ENCODE data around the gene IL19.
A peak's percentile ranks its signal among the peaks of the same experiment; 100 is the strongest.

IL19 gene

GRCh38 chr1:206788487-206789050, 18.0 kb downstream of the IL19 start:
- no peaks in the 10 kb centered on the region for H3K79me2 ChIP-seq (ENCODE audit: control insufficient read depth, insufficient read depth, low read length, poor library complexity)
- no peak overlapping the region for H2AFZ ChIP-seq (ENCODE audit: insufficient read depth, low read length, poor library complexity)
- H4K8ac ChIP-seq (ENCODE audit: low read depth, low read length): no peak overlapping the region
- H3K23ac ChIP-seq (ENCODE audit: low read length): no peak overlapping the region
- no peak overlapping the region for H3K27ac ChIP-seq (ENCODE audit: low read depth, low read length)
- no peak overlapping the region for H3K4ac ChIP-seq (ENCODE audit: low read depth, low read length)
- no peak overlapping the region for H4K12ac ChIP-seq (ENCODE audit: low read depth, low read length)
- no peak overlapping the region for H2AK5ac ChIP-seq (ENCODE audit: low read length)
- no peak overlapping the region for H3K18ac ChIP-seq (ENCODE audit: low read length)
- no peak overlapping the region for H2BK5ac ChIP-seq (ENCODE audit: low read depth, low read length, poor library complexity)
- no peaks in the 10 kb centered on the region for H3K27me3 ChIP-seq (ENCODE audit: insufficient read depth, low read length)
- no peak overlapping the region for H3K4me3 ChIP-seq (ENCODE audit: low read depth, low read length)
- H3K9me3 ChIP-seq (ENCODE audit: insufficient read depth, low read depth, low read length): no peaks in the 10 kb centered on the region
- no peak overlapping the region for H3K9ac ChIP-seq (ENCODE audit: low read length)
- peak in 1 of 2 donors; percentile 41 for DNase-seq
- no peak overlapping the region for H4K91ac ChIP-seq (ENCODE audit: low read depth, low read length)
- peaks cover 0 to 3% of the 10 kb centered on the region in 2 experiments for H3K4me1 ChIP-seq (ENCODE audit: control insufficient read depth in 1 of 2, insufficient read depth in 2 of 2, low read length in 2 of 2)
- WGBS (ENCODE audit: extremely low coverage, insufficient coverage, insufficient read length): no CpG with 5 or more reads among the region's 3 CpGs
- H3K36me3 ChIP-seq (ENCODE audit: control insufficient read depth in 1 of 2, insufficient read depth in 2 of 2, low read length in 2 of 2): no peaks in the 10 kb centered on the region
- no peak overlapping the region for H2BK120ac ChIP-seq (ENCODE audit: insufficient read depth, low read length, poor library complexity)
- H3K14ac ChIP-seq (ENCODE audit: low read length): no peak overlapping the region
- no peak overlapping the region for H3K4me2 ChIP-seq (ENCODE audit: low read length)
- no peaks in the 10 kb centered on the region for H3K79me1 ChIP-seq (ENCODE audit: low read length)
- no peak overlapping the region for H2BK12ac ChIP-seq (ENCODE audit: low read length)

- Histone ChIP-seq H3K27ac (ENCODE audit: low read depth, low read length) (no peak overlapping the region), H3K4me2 (ENCODE audit: low read length) (no peak overlapping the region), H4K12ac (ENCODE audit: low read depth, low read length) (no peak overlapping the region), H3K9me3 (ENCODE audit: insufficient read depth, low read depth, low read length) (no peaks in the 10 kb centered on the region), H2AFZ (ENCODE audit: insufficient read depth, low read length, poor library complexity) (no peak overlapping the region), H3K79me2 (ENCODE audit: control insufficient read depth, insufficient read depth, low read length, poor library complexity) (no peaks in the 10 kb centered on the region), H3K23ac (ENCODE audit: low read length) (no peak overlapping the region), H3K18ac (ENCODE audit: low read length) (no peak overlapping the region), H2BK12ac (ENCODE audit: low read length) (no peak overlapping the region), H2BK120ac (ENCODE audit: insufficient read depth, low read length, poor library complexity) (no peak overlapping the region), H4K91ac (ENCODE audit: low read depth, low read length) (no peak overlapping the region), H3K14ac (ENCODE audit: low read length) (no peak overlapping the region), H3K9ac (ENCODE audit: low read length) (no peak overlapping the region), H3K36me3 (ENCODE audit: control insufficient read depth in 1 of 2, insufficient read depth in 2 of 2, low read length in 2 of 2) (no peaks in the 10 kb centered on the region), H4K8ac (ENCODE audit: low read depth, low read length) (no peak overlapping the region), H3K79me1 (ENCODE audit: low read length) (no peaks in the 10 kb centered on the region), H2BK5ac (ENCODE audit: low read depth, low read length, poor library complexity) (no peak overlapping the region), H3K4me3 (ENCODE audit: low read depth, low read length) (no peak overlapping the region), H3K4me1 (ENCODE audit: control insufficient read depth in 1 of 2, insufficient read depth in 2 of 2, low read length in 2 of 2) (no peaks in the 10 kb centered on the region), H3K4ac (ENCODE audit: low read depth, low read length) (no peak overlapping the region), H3K27me3 (ENCODE audit: insufficient read depth, low read length) (peaks cover 2% of the 10 kb centered on the region), H2AK5ac (ENCODE audit: low read length) (no peak overlapping the region)
- no CpG with 5 or more reads among the region's 11 CpGs for WGBS (ENCODE audit: extremely low coverage, insufficient coverage, insufficient read length)
- DNase-seq: peak in 1 of 2 donors; percentile 28
Measured at GRCh38 chr1:206790502-206791250, 20.1 kb downstream of the IL19 start.

- Histone ChIP-seq H3K14ac (ENCODE audit: low read length) (no peak overlapping the region), H3K9me3 (ENCODE audit: insufficient read depth, low read depth, low read length) (no peaks in the 10 kb centered on the region), H3K79me2 (ENCODE audit: control insufficient read depth, insufficient read depth, low read length, poor library complexity) (no peaks in the 10 kb centered on the region), H2BK5ac (ENCODE audit: low read depth, low read length, poor library complexity) (no peak overlapping the region), H3K9ac (ENCODE audit: low read length) (no peak overlapping the region), H2AFZ (ENCODE audit: insufficient read depth, low read length, poor library complexity) (no peak overlapping the region), H3K27me3 (ENCODE audit: insufficient read depth, low read length) (peaks cover 2% of the 10 kb centered on the region), H2BK12ac (ENCODE audit: low read length) (no peak overlapping the region), H3K27ac (ENCODE audit: low read depth, low read length) (no peak overlapping the region), H2BK120ac (ENCODE audit: insufficient read depth, low read length, poor library complexity) (no peak overlapping the region), H3K36me3 (ENCODE audit: control insufficient read depth in 1 of 2, insufficient read depth in 2 of 2, low read length in 2 of 2) (no peaks in the 10 kb centered on the region), H2AK5ac (ENCODE audit: low read length) (no peak overlapping the region), H3K4me3 (ENCODE audit: low read depth, low read length) (no peak overlapping the region), H4K12ac (ENCODE audit: low read depth, low read length) (no peak overlapping the region), H3K4me2 (ENCODE audit: low read length) (no peak overlapping the region), H4K91ac (ENCODE audit: low read depth, low read length) (no peak overlapping the region), H4K8ac (ENCODE audit: low read depth, low read length) (no peak overlapping the region), H3K79me1 (ENCODE audit: low read length) (no peaks in the 10 kb centered on the region), H3K18ac (ENCODE audit: low read length) (no peak overlapping the region), H3K4ac (ENCODE audit: low read depth, low read length) (no peak overlapping the region), H3K4me1 (ENCODE audit: control insufficient read depth in 1 of 2, insufficient read depth in 2 of 2, low read length in 2 of 2) (no peaks in the 10 kb centered on the region), H3K23ac (ENCODE audit: low read length) (no peak overlapping the region)
- WGBS (ENCODE audit: extremely low coverage, insufficient coverage, insufficient read length): no CpG with 5 or more reads among the region's 16 CpGs
- no peak for DNase-seq
Measured at GRCh38 chr1:206792939-206793607, 22.5 kb downstream of the IL19 start.

GRCh38 chr1:206793620-206794019, 23.0 kb downstream of the IL19 start:
- no peaks in the 10 kb centered on the region for H3K36me3 ChIP-seq (ENCODE audit: control insufficient read depth in 1 of 2, insufficient read depth in 2 of 2, low read length in 2 of 2)
- H3K4me2 ChIP-seq (ENCODE audit: low read length): no peak overlapping the region
- H3K9me3 ChIP-seq (ENCODE audit: insufficient read depth, low read depth, low read length): no peaks in the 10 kb centered on the region
- H2AFZ ChIP-seq (ENCODE audit: insufficient read depth, low read length, poor library complexity): no peak overlapping the region
- H2BK120ac ChIP-seq (ENCODE audit: insufficient read depth, low read length, poor library complexity): no peak overlapping the region
- no peak overlapping the region for H3K18ac ChIP-seq (ENCODE audit: low read length)
- H4K91ac ChIP-seq (ENCODE audit: low read depth, low read length): no peak overlapping the region
- no peak overlapping the region for H3K4ac ChIP-seq (ENCODE audit: low read depth, low read length)
- no peaks in the 10 kb centered on the region for H3K4me1 ChIP-seq (ENCODE audit: control insufficient read depth in 1 of 2, insufficient read depth in 2 of 2, low read length in 2 of 2)
- no peak overlapping the region for H3K23ac ChIP-seq (ENCODE audit: low read length)
- no peak overlapping the region for H2BK12ac ChIP-seq (ENCODE audit: low read length)
- DNase-seq: no peak
- no peak overlapping the region for H3K14ac ChIP-seq (ENCODE audit: low read length)
- WGBS (ENCODE audit: extremely low coverage, insufficient coverage, insufficient read length): no CpG with 5 or more reads among the region's 7 CpGs
- H2BK5ac ChIP-seq (ENCODE audit: low read depth, low read length, poor library complexity): no peak overlapping the region
- no peak overlapping the region for H3K27ac ChIP-seq (ENCODE audit: low read depth, low read length)
- no peak overlapping the region for H4K8ac ChIP-seq (ENCODE audit: low read depth, low read length)
- H3K79me1 ChIP-seq (ENCODE audit: low read length): no peaks in the 10 kb centered on the region
- H3K27me3 ChIP-seq (ENCODE audit: insufficient read depth, low read length): peaks cover 2% of the 10 kb centered on the region
- H4K12ac ChIP-seq (ENCODE audit: low read depth, low read length): no peak overlapping the region
- H3K4me3 ChIP-seq (ENCODE audit: low read depth, low read length): no peak overlapping the region
- H3K9ac ChIP-seq (ENCODE audit: low read length): no peak overlapping the region
- H3K79me2 ChIP-seq (ENCODE audit: control insufficient read depth, insufficient read depth, low read length, poor library complexity): no peaks in the 10 kb centered on the region
- H2AK5ac ChIP-seq (ENCODE audit: low read length): no peak overlapping the region

Measured in trophoblast cell (in vitro differentiated cells and primary cell).